ENCODE data around the gene SLC12A9. TPM values are rescaled to one million over a fixed set of nuclear protein-coding genes. Genes with fewer than 3 reads are reported as not detected.
A peak's percentile ranks its signal among the peaks of the same experiment; 100 is the strongest.

The SLC12A9 gene
- total RNA-seq, 2 donors from 2014 or later = 20.0 to 25.2 TPM

- Histone ChIP-seq H3K27me3 (replicated peaks; ENCODE audit: insufficient read depth) (no peaks in the 10 kb centered on the region), H3K36me3 (peaks cover 60% of the 10 kb centered on the region), H3K4me3 (no peak overlapping the region), H3K27ac (no peak overlapping the region), H3K9me3 (no peaks in the 10 kb centered on the region), H3K4me1 (ENCODE audit: control insufficient read depth in 1 of 2, low read depth in 2 of 2) (peaks cover 9 to 33% of the 10 kb centered on the region in 2 donors)
- TF ChIP-seq, protein P1, sequence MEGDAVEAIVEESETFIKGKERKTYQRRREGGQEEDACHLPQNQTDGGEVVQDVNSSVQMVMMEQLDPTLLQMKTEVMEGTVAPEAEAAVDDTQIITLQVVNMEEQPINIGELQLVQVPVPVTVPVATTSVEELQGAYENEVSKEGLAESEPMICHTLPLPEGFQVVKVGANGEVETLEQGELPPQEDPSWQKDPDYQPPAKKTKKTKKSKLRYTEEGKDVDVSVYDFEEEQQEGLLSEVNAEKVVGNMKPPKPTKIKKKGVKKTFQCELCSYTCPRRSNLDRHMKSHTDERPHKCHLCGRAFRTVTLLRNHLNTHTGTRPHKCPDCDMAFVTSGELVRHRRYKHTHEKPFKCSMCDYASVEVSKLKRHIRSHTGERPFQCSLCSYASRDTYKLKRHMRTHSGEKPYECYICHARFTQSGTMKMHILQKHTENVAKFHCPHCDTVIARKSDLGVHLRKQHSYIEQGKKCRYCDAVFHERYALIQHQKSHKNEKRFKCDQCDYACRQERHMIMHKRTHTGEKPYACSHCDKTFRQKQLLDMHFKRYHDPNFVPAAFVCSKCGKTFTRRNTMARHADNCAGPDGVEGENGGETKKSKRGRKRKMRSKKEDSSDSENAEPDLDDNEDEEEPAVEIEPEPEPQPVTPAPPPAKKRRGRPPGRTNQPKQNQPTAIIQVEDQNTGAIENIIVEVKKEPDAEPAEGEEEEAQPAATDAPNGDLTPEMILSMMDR (IDR thresholded peaks at IDR 0.05) = no peak
- ATAC-seq (ENCODE audit: insufficient number of reproducible peaks, low FRiP score, low read depth) = no peak
- DNase-seq (ENCODE audit: low spot score) = no peak
Measured at GRCh38 chr7:100886936-100887515, 34.5 kb downstream of the SLC12A9 start.

GRCh38 chr7:100887516-100888290, 35.2 kb downstream of the SLC12A9 start:
- TF ChIP-seq, protein P1 (IDR thresholded peaks at IDR 0.05) = no peak
- Histone ChIP-seq H3K4me1 (ENCODE audit: control insufficient read depth in 1 of 2, low read depth in 2 of 2) (peaks cover 9 to 33% of the 10 kb centered on the region in 2 donors), H3K36me3 (peaks cover 55% of the 10 kb centered on the region), H3K9me3 (no peaks in the 10 kb centered on the region), H3K27ac (no peak overlapping the region), H3K27me3 (replicated peaks; ENCODE audit: insufficient read depth) (no peaks in the 10 kb centered on the region), H3K4me3 (no peak overlapping the region)
- ATAC-seq (ENCODE audit: insufficient number of reproducible peaks, low FRiP score, low read depth) (no peak), DNase-seq (ENCODE audit: low spot score) (no peak)

GRCh38 chr7:100888291-100888987, 35.9 kb downstream of the SLC12A9 start:
- peaks cover 9 to 33% of the 10 kb centered on the region in 2 donors for H3K4me1 ChIP-seq (ENCODE audit: control insufficient read depth in 1 of 2, low read depth in 2 of 2)
- H3K9me3 ChIP-seq = no peaks in the 10 kb centered on the region
- H3K36me3 ChIP-seq = peaks cover 48% of the 10 kb centered on the region
- peak overlapping the region in 1 of 2 donors; percentile 64 for H3K27ac ChIP-seq
- ATAC-seq (ENCODE audit: insufficient number of reproducible peaks, low FRiP score, low read depth) = no peak
- TF ChIP-seq, protein P1 (IDR thresholded peaks at IDR 0.05) = no peak
- DNase-seq (ENCODE audit: low spot score) = no peak
- H3K4me3 ChIP-seq = peak overlapping the region; percentile 94
- H3K27me3 ChIP-seq (replicated peaks; ENCODE audit: insufficient read depth) = no peaks in the 10 kb centered on the region

GRCh38 chr7:100888988-100889750, 36.7 kb downstream of the SLC12A9 start, which contains the start of gene UFSP1:
TSS of gene UFSP1 (minus strand) at chr7:100889715. CDS start at chr7:100889271, 444 bp downstream.
- Histone ChIP-seq H3K36me3 (peaks cover 41% of the 10 kb centered on the region), H3K27ac (peak within 1 kb of the TSS; percentile 70 to 84), H3K4me3 (peak within 1 kb of the TSS; percentile 94), H3K27me3 (replicated peaks; ENCODE audit: insufficient read depth) (no peaks in the 10 kb centered on the region), H3K4me1 (ENCODE audit: control insufficient read depth in 1 of 2, low read depth in 2 of 2) (peaks cover 9 to 33% of the 10 kb centered on the region in 2 donors), H3K9me3 (no peaks in the 10 kb centered on the region)
- TF ChIP-seq, protein P1 (IDR thresholded peaks at IDR 0.05) = no peak
- no peak for DNase-seq (ENCODE audit: low spot score)
- peak; percentile 16 for ATAC-seq (ENCODE audit: insufficient number of reproducible peaks, low FRiP score, low read depth)

Data from thoracic aorta (tissue), 2 donors.